IMR-90 (cell line): Measurements from ENCODE around the gene VCP. TPM values are rescaled to one million over a fixed set of nuclear protein-coding genes. Genes with fewer than 3 reads are reported as not detected.
"Not testable (repeated sequence)": the region's sequence is repeated elsewhere in the genome, so short reads cannot be mapped to it uniquely, and the experiment has no call there.

Experiments used
- ATAC-seq: fragments of 200-7000 bp; cut with Tn5 transposase; 2 replicates; pipeline ENCODE4 v1.9.1; 2020; ENCODE audit warnings: low read depth, mild to moderate bottlenecking, moderate library complexity
- BruUV-seq: library from RNA; stranded (reverse); fragments of 400-500 nt; replicated peaks from 2 replicates; lab custom pipeline; 2021; lab: Mats Ljungman, UMichigan
- CTCF ChIA-PET: fragments of 300-600 bp; formaldehyde crosslinking; extraction: SDS; loops from one replicate; lab custom pipeline; 2021; ENCODE audit warnings: antibody characterized with exemption; lab: Yijun Ruan, JAX
- POLR2A ChIA-PET: fragments of 300-600 bp; sonication (Branson Sonifier 250); formaldehyde crosslinking; loops from one replicate; lab custom pipeline; 2022; ENCODE audit warnings: antibody characterized with exemption; ENCODE audit not compliant: unreplicated experiment; lab: Charles Lee
- DNase-seq: peaks from one replicate; pipeline ENCODE4 v3.0.0; 2013
- H2AFZ ChIP-seq: replicated peaks from 2 replicates; pipeline ENCODE3; 2013; ENCODE audit warnings: low read length, mild to moderate bottlenecking; ENCODE audit not compliant: poor library complexity
- H2AK5ac ChIP-seq: 2 replicates; pipeline ENCODE4 v1.6.1; 2013; ENCODE audit warnings: low read depth, low read length, inconsistent platforms
- H2AK9ac ChIP-seq: replicated peaks from 2 replicates; pipeline ENCODE3; 2013; ENCODE audit warnings: mild to moderate bottlenecking, low read depth, low read length, moderate library complexity; ENCODE audit not compliant: poor library complexity
- H2BK120ac ChIP-seq: 2 replicates; pipeline ENCODE4 v1.6.1; 2013; ENCODE audit warnings: low read depth, low read length, inconsistent platforms
- H2BK15ac ChIP-seq: 3 replicates; pipeline ENCODE4 v1.6.1; 2013; ENCODE audit warnings: low read depth, low read length, inconsistent platforms
- H2BK20ac ChIP-seq: 2 replicates; pipeline ENCODE4 v1.6.1; 2013; ENCODE audit warnings: low read depth, mild to moderate bottlenecking, inconsistent platforms, low read length, moderate library complexity
- H2BK5ac ChIP-seq: 2 replicates; pipeline ENCODE4 v1.6.1; 2013; ENCODE audit warnings: mild to moderate bottlenecking, low read depth, low read length, inconsistent platforms; ENCODE audit not compliant: poor library complexity, severe bottlenecking
- H3K14ac ChIP-seq: replicated peaks from 2 replicates; pipeline ENCODE4 v1.6.1; 2013; ENCODE audit warnings: low read depth, low read length, inconsistent platforms
- H3K18ac ChIP-seq: 2 replicates; pipeline ENCODE4 v1.6.1; 2013; ENCODE audit warnings: low read depth, low read length, control low read depth
- H3K23ac ChIP-seq: 2 replicates; pipeline ENCODE4 v1.6.1; 2013; ENCODE audit warnings: low read depth, low read length, inconsistent platforms
- H3K27ac ChIP-seq: 2 replicates; pipeline ENCODE4 v1.5.1; 2013; ENCODE audit warnings: mild to moderate bottlenecking, control low read depth, low read length; ENCODE audit not compliant: insufficient read depth
- H3K27me3 ChIP-seq: 2 replicates; pipeline ENCODE4 v1.6.1; 2013; ENCODE audit warnings: low read length; ENCODE audit not compliant: control insufficient read depth, insufficient read depth
- H3K36me3 ChIP-seq: 2 replicates; pipeline ENCODE4 v1.6.1; 2013; ENCODE audit warnings: low read length, mixed read lengths; ENCODE audit not compliant: control insufficient read depth, insufficient read depth
- H3K4ac ChIP-seq: 2 replicates; pipeline ENCODE4 v1.6.1; 2013; ENCODE audit warnings: low read depth, low read length, inconsistent platforms
- H3K4me1 ChIP-seq: 2 replicates; pipeline ENCODE4 v1.6.1; 2013; ENCODE audit warnings: low read length, mixed read lengths; ENCODE audit not compliant: control insufficient read depth, insufficient read depth
- H3K4me2 ChIP-seq: 2 replicates; pipeline ENCODE4 v1.6.1; 2013; ENCODE audit warnings: low read depth, mild to moderate bottlenecking, control low read depth, low read length, moderate library complexity
- H3K4me3 ChIP-seq: 2 replicates; pipeline ENCODE4 v1.5.1; 2013; ENCODE audit warnings: low read depth, mild to moderate bottlenecking, control low read depth, low read length, moderate library complexity; ENCODE audit not compliant: insufficient read depth
- H3K56ac ChIP-seq: 2 replicates; pipeline ENCODE4 v1.6.1; 2013; ENCODE audit warnings: low read length, inconsistent platforms; ENCODE audit not compliant: insufficient read depth; ENCODE audit errors: extremely low read depth
- H3K79me1 ChIP-seq, 2 experiments: 2 replicates each; pipeline ENCODE4 v1.6.1; 2013; ENCODE audit warnings: low read length in 2 of 2, inconsistent platforms in 1 of 2, low read depth in 1 of 2
- H3K9ac ChIP-seq: 2 replicates; pipeline ENCODE4 v1.6.1; 2013; ENCODE audit warnings: low read depth, low read length, control low read depth
- H3K9me1 ChIP-seq: 2 replicates; pipeline ENCODE4 v1.6.1; 2013; ENCODE audit warnings: low read length, inconsistent platforms; ENCODE audit not compliant: insufficient read depth
- H3K9me3 ChIP-seq: 2 replicates; pipeline ENCODE4 v1.6.1; 2013; ENCODE audit warnings: low read length; ENCODE audit not compliant: control insufficient read depth, insufficient read depth
- H4K20me1 ChIP-seq: 2 replicates; pipeline ENCODE4 v1.6.1; 2013; ENCODE audit warnings: low read length, inconsistent platforms; ENCODE audit not compliant: insufficient read depth
- H4K5ac ChIP-seq: 2 replicates; pipeline ENCODE4 v1.6.1; 2013; ENCODE audit warnings: mild to moderate bottlenecking, low read depth, low read length, control low read depth
- H4K8ac ChIP-seq, 2 experiments: 2 replicates each; pipeline ENCODE4 v1.6.1; 2013; ENCODE audit warnings: low read depth in 2 of 2, low read length in 2 of 2, control low read depth in 1 of 2, inconsistent platforms in 1 of 2
- H4K91ac ChIP-seq: 2 replicates; pipeline ENCODE4 v1.6.1; 2013; ENCODE audit warnings: low read depth, low read length, inconsistent platforms; ENCODE audit not compliant: insufficient read depth
- WGBS, 2 experiments: methylation state at CpG; one replicate each; pipeline versions ENCODE4 v1.1.5 to v1.1.7; 2013; ENCODE audit warnings: missing lambda C conversion rate in 2 of 2; ENCODE audit not compliant: insufficient read length in 1 of 2; ENCODE audit errors: extremely low coverage in 2 of 2; 5-methylcytosine and 5-hydroxymethylcytosine counted together
- dilution Hi-C: fragments of 300-500 bp; cut with HindIII; formaldehyde crosslinking; loops from one replicate; pipeline ENCODE4 v1.14.3; 2018; ENCODE audit warnings: low sequenced_read_pairs; ENCODE audit not compliant: unreplicated experiment
- in situ Hi-C: fragments of 300-500 bp; cut with MboI; formaldehyde crosslinking; loops from 3 replicates; pipeline ENCODE4 v1.14.3; 2019; ENCODE audit warnings: low sequenced_read_pairs, inconsistent platforms, mixed read lengths
- intact Hi-C: fragments of 100-400 bp; cut with micrococcal nuclease; formaldehyde crosslinking; loops from 2 replicates; pipeline ENCODE4 v1.10.0; 2022
- polyA plus RNA-seq, 3 experiments: library from polyadenylated mRNA; depleted of rRNA; stranded (reverse); fragments of >200 nt; gene quantifications; 2 replicates each; pipeline ENCODE4 v1.2.3, GENCODE V29; 2012; ENCODE audit warnings: low replicate concordance in 1 of 3
- total RNA-seq: library from RNA; depleted of rRNA; stranded (reverse); fragments of >200 nt; gene quantifications from 2 replicates; pipeline ENCODE4 v1.2.3, GENCODE V29; 2012

Gene VCP
- total and polyA plus RNA-seq, 2 of the 4 experiments (the other 2 are of a cell fraction) = 292 to 516 TPM

DNA sequence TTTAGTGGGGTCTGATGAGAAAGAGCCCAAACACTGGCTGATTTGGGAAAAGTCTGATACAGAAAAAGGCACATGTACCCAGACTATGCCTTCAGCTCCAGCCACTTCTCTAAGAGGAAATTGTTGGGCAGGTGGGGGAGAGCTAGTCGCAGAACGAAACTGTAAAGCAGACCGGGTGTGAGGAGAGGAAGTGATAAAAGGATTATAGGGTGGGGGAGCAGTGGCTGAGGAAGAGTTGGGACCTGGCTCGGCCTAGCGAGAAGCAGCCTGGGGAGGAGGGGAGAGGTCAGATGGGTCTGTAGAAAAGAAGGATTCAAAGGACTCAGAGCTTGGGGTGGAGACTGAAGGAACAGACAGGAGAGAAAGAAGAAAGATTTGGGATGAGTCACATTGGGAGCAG, 49.0 kb downstream of the VCP start:
- H4K20me1 ChIP-seq, H3K4me2 ChIP-seq, DNase-seq, CTCF ChIA-PET, in situ Hi-C loops, H4K8ac ChIP-seq, H3K9ac ChIP-seq, ATAC-seq, H2AK5ac ChIP-seq, H2BK120ac ChIP-seq, BruUV-seq, H2AFZ ChIP-seq, H3K18ac ChIP-seq, H3K4ac ChIP-seq, H3K79me1 ChIP-seq, H3K4me1 ChIP-seq, H3K56ac ChIP-seq, H4K91ac ChIP-seq, H3K14ac ChIP-seq, H3K36me3 ChIP-seq, H3K23ac ChIP-seq, H2BK20ac ChIP-seq, intact Hi-C loops, H3K27ac ChIP-seq, H3K9me1 ChIP-seq, H2BK15ac ChIP-seq, H2BK5ac ChIP-seq, H3K9me3 ChIP-seq, dilution Hi-C loops, H3K27me3 ChIP-seq, H3K4me3 ChIP-seq, H4K5ac ChIP-seq, H2AK9ac ChIP-seq: not testable (repeated sequence)
- POLR2A ChIA-PET = interaction anchor here (0.6 kb wide), 1 partner anchor 48 kb away, joined by 17 read pairs; no protein-coding TSS in a partner anchor
- WGBS, 2 experiments = 50% methylated on average over 2 of the region's 5 CpGs; no CpG with 5 or more reads in 1 of the 2 experiments
